Eye (tissue), 1 donor: Measurements from ENCODE around the gene KCNAB1.
A peak's percentile ranks its signal among the peaks of the same experiment; 100 is the strongest.

Experiments used
- DNase-seq: peaks from one replicate; pipeline ENCODE4 v3.0.0-alpha.2; 2015

The KCNAB1 gene

DNA sequence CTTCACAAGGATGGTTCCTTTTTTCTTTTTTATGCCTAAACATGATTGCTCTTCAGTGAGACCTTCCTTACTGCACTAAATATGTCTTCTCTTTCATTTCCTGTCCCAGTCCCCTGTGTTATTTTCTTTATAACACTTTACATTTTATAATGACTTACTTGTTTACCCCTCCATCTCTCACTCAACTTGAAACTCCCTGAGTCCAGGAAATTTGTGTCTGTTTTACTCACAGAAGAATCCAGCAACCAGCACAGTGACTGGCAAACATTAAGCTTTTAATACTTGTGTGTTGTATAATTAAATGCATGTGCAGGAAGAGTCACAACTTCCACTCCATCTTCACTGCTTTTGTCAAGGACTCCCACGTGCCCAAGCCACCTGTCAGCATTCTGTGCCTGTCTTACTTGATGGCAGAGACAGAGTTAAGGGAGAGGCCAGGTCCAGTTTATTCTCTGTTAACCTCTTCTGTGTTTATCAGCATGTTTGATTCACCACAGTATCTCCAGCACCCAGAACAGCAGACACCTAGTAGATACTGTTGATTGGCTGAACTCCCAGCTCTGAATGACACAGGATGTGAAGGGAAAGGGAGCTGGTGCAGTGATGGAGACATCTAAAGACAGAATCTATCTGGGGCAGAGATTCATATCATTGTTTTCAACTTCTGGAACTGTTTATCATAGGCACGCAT lies 391.8 kb downstream of the KCNAB1 start:
- DNase-seq, result no peak

DNA sequence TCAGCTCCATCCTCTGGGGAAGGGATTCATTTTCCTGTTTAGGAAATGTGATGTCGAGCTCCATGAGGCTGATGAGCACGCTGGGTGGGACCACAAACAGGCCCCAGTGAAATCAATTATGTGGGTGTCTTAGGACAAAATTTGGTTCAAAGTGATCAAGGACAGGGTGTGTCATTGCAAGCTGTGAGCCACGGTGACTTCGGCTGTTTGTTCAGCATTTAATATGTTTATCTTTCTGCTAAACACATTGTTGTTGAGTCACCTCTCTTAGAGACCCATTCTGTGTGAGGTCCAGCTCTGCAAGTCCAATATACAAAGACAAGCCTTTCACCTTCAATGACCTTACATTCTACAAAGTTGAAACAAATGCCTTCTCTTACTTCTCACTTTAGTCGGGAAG lies 393.2 kb downstream of the KCNAB1 start:
- DNase-seq, result no peak

DNA sequence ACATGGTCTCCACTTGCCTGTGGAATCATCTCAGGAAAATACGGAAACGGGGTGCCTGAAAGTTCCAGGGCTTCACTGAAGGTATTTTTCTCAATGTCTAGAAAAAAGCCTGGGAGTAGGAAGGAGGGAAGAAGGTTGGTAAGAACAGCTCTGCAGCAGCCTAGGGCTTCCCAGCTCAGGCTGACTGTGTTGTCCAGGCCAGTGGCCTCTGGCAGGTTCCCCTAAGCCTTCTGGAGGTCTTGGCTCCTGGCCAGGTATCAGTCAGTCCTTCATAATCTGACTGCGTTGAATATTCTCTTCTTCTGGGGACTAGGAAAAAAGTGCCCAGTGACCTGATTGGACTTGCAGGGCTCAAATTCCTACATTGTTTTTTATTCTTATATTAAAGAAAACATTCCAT lies 395.9 kb downstream of the KCNAB1 start:
- no peak for DNase-seq

DNA sequence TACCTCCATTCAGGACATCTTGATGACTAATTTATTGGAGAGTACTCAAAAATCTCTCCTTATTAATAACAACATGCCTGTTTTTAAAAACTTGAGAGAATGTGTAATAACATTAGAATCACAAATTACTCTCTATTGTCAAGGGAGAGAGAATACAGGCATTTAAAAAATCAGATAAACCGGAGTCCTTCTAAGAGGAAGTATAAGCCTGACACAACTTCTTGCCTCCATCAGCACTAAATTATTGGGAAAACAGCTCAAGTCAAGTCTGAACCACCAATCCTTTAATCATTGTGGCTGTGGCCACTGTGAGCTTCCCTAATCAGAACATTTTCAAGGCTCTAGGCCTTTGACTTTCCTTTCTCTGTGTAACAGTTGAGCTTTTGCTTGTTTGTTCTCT lies 396.6 kb downstream of the KCNAB1 start:
- no peak for DNase-seq

DNA sequence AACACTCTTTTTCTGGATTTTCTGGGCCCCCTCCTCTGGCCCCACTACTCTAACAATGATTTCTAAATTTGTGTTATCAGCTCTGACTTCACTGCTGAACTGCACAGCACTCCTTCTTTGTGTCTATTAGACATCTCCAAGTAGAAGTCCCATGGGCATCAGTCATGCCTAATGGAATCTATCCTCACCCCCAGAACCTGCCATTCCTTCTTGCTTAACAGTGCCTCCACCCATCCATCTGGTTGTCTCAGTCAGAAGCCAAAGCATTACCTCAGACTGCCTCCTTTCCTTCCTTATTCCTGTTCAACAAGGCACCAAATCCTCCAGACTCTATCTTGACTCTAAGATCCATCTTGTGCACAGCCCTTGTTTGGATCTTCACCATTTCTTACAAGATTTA lies 398.3 kb downstream of the KCNAB1 start:
- peak; percentile 26 for DNase-seq

DNA sequence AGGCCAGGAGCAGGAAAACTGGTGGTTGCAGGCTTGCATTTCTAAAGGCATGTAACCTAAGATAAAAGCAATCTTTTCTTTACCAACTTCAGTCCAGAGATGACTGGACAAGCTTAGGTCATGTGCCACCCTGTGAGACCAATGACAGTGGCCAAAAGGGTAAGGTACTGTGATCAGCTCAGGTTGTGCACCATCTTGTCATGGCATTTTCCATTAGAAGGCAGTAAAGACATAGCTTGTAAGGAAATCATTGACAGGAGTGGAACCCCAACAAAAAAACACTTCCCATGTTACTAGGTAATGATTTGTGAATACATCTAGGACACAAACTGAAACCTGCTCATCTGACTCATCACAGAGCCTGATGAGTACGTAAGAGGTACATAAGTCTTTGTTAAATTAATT lies 399.4 kb downstream of the KCNAB1 start:
- DNase-seq, result no peak

DNA sequence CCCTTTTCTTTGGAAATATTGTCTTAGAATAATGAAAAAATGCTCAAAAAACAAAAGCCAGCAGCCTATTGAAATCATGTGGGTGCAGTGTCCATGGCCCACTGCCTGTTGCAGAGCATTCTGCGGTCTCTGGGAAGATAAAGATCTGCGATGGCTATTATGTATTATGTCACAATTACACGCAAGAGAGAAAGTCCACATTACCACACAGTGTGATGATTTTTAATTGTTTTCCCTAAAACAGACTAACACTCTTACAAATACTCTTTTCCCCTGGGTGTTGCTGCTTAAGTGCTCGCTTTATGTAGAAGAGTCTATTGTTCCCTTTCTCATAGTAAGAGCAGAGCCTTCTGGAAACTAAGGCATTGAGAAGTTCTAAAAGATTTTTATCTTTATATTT lies 402.3 kb downstream of the KCNAB1 start:
- DNase-seq, result no peak

DNA sequence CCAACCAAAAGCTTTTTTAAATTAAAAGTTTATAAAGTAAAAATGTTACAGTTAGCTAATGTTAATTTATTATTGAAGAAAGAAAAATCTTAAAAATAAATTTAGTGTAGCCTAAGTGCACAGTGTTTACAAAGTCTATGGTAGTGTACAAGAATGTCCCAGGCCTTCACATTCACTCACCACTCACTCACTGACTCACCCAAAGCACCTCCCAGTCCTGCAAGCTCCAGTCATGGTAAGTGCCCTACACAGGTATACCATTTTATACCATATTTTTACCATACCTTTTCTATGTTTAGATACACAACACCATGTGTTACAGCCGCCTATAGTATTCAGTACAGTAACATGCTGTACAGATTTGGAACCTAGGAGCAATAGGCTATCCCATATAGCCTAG lies 405.4 kb downstream of the KCNAB1 start:
- DNase-seq, result no peak

DNA sequence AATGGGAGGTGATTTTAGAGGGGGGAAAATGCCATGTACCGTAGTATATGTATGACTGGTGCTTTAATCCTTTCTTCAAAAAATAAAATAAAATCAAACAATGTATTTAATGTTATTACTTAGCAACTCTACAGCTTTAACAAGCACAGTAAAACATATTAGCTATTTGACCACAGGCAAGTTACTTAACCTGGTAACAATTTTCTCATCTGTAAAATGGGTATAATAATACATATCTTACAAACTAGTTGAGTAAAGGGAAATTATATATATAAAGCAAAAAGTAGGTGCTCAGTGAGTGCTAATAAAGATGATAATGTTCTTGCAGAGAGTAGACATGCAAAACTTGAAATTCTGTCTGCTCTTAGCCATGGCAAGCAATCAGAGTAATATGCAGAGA lies 406.7 kb downstream of the KCNAB1 start:
- no peak for DNase-seq

DNA sequence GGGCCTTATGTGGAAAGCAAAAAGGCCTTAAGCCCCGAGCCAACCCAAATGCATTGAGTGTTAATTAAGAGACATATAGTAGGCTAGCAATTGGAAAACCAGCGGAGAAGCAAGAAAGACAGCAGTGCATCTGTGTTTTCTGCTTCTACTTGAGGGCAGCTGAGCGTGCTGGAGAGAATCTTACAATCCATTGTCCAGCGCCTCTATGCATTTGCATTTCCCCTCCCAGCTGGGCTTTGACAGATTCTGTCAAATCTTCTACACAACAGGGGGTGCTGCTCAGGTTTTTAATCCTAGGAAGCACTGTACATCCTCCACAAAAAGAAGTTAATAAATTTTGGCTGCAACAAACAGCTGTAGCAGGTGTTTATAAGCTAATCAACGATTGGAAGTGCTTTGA lies 410.6 kb downstream of the KCNAB1 start:
- no peak for DNase-seq

DNA sequence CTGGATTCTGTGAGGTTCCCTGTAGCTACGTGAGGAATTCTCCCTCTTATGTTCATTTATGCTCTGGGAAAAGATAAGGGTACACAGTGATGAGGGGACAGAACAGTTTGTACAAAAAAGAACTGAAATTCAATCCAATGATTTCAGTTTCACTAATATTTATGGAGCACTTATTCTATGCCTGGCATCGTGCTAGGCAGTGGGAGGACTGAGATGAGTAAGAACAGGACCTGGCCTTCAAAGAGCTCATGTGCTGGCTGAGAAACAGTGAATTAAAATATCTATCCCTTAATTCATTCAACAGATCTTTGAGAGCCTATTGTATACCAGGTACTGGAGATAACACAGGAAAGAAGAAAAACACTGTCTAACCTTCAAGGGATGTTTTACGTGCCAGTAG lies 412.4 kb downstream of the KCNAB1 start:
- DNase-seq, result no peak

DNA sequence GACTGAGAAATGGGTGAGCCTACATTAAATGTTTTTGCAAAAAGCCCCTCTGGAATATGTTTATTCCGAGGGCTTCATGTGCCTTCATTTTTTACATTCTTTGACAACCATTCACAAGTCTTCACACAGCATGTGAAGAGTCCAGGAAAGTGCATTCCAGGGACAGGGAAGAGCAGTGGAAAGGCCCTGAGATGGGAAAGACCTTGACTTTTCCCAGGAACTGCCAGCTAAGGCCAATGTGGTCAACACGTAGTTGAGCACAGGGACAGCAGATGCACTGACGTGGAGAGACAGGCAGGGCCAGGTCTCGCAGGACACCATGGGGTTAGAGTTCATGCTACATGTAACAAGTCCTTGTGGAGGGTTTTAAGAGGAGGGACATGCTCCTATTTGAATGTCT lies 412.8 kb downstream of the KCNAB1 start:
- no peak for DNase-seq

DNA sequence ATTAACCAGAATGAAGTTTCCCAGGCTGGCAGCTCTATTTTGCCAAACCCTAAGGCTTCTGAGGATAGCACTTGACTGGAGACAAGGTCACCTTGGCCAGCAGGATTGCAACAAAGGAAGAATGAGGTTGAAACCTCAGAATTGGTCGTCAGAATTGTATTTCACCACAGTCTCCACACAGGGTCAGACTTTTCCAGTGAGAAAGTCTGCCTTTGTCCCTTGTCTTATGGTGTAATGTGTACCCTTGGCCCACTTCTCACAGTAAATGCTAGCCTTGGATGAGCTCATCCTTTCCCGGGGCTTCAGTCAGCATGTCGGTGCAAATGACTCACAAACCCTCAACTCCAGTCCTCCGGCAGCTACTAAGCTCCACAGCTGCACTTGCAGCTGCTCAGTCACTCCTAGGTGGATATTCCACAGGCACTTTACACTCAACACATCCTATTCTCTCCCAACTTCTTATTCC lies 414.8 kb downstream of the KCNAB1 start:
- DNase-seq, result peak; percentile 81

DNA sequence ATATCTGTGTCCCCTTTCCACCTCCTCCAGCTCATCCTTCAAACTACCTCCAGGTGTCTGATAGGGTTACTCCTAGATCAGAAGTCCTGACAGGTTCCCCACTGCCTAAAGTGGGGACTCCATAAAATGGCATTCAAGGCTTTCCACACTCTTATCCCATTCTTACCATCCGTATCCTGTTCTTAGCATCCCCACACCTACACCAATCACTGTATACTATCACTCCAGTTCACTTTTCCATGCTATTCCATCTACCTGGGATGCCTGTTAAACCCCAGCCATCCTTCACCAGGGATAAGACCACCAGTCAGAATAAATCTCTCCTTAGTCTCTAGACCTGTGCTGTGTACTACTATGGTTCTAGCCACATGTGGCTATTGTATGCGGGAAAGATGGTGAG lies 415.4 kb downstream of the KCNAB1 start:
- DNase-seq, result no peak

DNA sequence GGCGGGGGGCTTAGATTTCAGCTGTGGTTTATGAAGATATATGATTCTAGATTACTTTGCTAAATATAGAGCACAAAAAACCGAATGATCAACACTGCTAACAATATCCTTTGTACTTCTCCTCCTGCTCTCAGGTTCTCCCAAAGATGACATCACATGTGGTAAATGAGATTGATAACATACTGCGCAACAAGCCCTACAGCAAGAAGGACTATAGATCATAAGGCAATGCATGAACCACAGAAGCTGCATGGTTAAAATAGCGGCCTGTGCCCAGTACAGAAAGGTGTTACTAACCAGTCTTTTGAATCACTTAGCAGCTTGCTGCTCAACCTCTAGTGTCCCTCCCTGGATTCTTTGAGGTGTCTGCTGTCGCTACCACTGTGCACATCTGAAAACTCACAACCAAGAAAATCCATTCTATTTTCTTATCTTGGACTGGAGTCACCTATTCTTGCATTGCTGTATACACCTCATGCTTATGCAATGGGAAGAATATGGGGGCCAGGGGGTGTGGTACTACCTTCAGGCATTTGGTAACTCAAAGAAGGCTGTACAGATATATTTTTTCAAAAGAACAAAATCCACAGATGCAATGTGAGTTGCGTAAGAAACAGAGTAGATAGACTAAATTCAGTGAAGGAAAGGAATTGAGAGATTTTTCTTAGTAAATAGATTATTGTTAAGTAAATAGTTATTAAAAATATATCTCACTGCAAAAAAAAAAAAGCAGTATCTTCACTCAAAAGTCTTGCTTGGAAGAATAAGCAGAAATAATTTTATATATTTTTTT lies 416.3 kb downstream of the KCNAB1 start:
- no peak for DNase-seq

DNA sequence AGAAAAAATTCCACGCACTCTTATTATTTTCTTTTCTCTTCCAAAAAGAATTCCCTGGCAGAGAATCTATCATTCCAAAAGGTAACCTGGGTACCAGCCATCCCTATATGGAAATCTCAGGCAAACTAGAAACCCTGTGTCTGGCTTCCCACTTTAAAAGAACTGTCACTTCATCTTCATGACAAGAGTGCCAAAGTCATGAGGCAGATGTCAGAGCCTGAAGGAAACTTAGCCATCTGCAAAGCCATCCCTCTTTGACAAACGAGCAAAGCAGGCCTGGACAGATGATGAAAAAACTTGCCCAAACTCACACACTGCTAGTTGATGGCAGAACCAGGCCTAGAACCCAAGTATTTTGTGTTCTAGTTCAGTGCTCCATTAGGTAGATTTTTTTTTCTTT lies 418.7 kb downstream of the KCNAB1 start:
- no peak for DNase-seq

DNA sequence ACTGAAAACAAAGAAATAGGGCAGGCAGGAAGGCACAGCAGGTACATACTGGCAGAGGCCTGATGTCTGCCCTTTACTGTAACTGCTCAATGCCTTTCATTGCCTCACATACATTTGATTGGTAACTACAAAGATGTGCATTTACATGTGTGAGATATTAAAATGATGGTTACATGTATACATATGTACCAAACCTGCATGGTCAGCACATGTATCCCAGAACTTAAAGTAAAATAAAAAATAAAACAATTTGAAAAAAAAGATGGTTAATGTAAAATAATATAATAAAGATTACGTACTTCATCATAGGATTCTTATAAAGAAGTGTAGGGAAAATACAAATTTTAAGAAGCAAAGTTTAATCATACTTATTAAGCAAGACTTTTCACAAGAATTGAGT lies 419.4 kb downstream of the KCNAB1 start:
- no peak for DNase-seq

DNA sequence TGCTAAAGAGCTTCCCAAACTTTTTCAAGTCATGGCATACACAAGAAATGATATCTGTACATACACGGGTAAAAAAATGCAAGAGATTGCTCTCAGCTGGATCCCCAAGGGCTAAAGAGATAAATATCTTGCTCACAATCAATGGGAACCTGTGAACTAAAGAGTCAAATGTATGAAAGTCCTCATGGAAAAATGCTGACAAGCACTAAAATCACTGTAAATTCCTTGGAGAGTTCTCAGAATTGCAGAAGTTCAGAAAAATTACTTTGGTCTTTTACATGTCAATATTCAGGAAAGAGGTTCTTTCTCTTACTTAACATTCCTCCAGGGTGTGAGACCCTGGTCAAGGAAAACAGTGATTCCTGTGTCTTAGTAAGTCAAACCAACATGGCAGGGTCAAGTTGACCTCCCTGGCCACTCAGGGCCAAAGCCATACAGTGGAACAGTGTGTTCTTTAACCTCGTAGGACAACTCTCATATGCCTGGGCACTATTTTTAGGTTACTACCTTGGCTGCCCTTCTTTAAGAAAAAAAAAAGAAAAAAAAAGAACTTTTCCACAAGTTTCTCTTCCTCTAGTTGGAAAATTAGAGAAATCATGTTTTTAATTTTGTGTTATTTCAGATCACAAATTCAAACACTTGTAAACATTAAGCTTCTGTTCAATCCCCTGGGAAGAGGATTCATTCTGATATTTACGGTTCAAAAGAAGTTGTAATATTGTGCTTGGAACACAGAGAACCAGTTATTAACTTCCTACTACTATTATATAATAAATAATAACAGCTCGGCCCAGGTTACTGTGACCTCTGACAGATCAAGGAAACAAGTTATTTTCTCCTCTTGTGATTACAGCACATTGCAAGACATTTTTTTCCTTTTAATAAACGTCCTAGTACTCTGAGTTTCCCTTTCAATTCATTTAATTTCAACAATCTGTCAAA lies 422.0 kb downstream of the KCNAB1 start:
- no peak for DNase-seq

DNA sequence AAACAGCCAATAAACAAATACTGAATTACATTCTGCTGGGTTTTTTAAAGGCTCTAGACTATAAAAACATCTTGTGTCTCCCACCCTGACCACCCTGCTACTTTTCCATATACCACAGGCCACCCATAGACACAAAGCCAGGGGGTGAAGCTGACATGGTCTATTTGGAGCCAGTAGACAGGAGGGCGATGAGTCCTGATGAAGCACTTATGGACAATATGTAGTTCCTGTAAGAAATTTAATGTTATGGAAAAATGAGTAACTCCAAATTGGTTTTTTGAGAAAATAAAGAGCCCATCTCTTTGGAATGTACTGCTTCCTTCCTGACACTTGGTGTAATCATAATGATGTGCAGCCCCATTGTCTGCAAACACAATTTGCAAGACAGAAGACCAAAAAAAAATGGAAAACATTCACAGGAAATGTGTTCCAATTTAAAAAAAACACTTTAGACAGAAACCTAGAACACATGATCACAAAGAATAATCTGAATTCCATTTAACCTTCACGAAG lies 422.7 kb downstream of the KCNAB1 start:
- no peak for DNase-seq

DNA sequence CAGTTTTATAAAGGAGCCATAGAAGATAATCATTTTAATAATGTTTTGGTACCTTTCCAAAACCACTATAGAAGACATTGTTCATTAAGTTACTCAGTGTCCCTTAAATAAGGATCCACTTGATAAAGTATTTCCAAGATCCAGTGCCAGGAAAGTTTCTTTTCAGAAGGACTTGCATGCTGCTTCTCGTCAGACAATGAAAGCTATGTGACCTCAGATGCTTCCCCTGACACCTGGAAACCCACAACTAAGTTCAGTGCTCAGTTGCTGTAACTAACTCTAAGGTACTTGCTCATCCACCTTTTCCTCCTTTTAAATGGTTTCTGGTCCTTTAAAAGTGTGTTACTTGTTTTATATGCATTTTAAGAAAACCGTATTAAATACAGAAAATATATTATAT lies 427.3 kb downstream of the KCNAB1 start:
- no peak for DNase-seq

DNA sequence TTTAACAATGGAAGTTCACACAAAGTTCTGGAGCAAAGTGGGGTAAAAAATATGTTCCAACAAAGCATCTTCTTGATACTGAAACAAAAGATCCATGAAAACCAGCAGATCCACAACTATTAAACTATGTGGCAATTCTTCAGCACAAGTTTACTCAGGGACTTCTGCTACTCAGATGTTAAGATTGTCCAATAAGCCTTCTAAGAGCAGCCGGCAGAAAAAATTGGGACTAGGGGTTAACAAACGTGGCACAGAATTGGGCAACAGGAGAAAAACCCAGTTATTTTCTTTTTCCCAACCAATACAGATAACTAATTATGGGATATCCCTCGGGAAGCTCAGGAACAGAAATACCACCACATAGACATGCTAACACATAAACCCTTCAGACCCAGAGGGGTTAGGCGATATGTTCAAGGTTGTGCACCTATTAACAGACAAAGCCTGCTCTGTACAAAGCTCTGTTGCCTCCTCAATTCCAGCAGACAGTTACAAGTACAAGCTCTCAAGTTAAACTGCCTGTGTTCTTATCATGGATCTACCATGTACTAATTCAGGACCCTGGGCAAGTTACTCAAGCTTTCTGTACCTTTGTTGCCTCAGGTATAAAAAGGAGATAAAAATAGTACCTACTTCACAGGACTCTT lies 427.8 kb downstream of the KCNAB1 start:
- DNase-seq, result no peak

DNA sequence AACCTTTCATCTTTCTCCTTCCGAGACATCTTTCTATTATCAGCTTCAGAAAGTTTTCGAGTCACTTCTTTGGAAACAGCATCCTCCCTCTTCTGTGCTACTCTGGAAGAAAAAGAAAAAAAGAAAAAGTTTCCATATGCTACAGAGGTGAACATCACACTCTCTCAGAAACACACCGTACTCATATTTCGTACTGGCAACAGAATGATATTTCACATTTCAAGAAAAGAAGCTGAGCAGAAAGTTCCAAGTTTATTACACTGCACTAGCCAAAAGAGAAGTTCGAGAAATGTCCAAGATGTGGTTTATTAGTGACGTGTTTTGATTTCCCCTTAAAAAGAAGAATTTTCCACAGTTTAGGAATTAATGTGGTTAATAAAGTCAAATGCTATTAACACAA lies 428.5 kb downstream of the KCNAB1 start:
- DNase-seq, result no peak

DNA sequence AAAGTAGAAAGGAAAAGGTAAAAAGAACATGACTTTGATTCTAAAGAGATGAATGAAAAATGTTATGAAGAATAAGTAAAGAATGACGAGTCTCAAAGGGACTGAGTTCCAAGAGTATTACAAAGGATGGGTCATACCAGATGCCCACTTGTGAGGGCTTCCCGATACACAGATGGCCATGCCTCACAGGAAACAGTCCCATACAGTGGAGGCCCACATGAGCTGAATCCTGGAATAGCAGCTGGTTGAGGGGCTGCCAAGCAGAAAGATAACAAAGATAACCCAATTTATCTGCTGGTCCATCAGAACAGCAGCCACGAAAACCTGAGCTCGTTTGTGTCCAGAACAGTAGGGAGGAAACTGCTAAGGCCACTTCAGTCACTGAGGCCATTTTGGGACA lies 430.9 kb downstream of the KCNAB1 start:
- no peak for DNase-seq
